ENCODE data around the gene TP53TG5. TPM values are rescaled to one million over a fixed set of nuclear protein-coding genes. Genes with fewer than 3 reads are reported as not detected.

The TP53TG5 gene
- total and polyA plus RNA-seq, 2 of the 8 experiments (the other 6 are each of a cell fraction or from before 2014, with no cell fraction given): not detected

DNA sequence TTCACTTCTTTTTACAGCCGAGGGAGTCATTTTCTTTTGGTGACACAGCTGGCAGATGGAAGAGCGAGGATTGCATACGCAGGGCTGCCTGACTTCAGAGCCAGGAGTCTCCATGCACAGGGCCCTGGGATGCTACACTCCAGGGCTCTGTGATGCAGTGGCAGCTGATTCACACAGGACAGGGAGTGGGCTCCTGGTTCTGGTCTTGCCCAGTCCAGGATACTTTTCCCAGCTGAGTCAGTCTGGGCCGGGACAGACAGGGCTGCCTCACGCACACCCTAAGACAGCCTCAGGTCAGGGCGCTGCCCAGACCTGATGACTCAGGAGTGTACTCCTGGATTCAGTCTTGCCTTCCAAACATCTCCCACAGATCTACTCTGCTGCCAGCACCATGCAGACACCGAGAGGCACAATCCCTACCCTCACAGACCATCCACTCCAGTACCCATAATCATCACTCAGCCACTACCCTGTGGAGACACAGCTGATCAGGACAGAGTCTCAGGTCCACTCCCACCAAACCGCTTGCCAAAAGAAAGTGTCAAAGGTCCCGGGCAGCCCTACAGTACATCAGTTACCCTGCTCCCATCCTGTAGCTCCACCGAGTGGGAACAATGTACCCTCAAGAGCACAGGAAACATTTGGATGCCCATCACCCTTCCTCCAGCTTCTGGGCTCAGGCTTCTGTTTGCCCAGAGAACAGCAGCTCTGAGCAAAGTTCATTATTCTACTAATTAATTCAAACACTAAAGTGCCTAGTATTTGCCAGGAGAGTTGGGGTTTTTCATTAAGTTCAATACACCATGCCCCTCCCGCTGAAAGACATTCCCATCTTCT, 41.4 kb downstream of the TP53TG5 start (continued):
- TF ChIP-seq USF2 (IDR thresholded peaks at IDR 0.05; ENCODE audit: low read length) (no peak), CTBP2 (IDR thresholded peaks at IDR 0.05; ENCODE audit: borderline replicate concordance, insufficient read depth, insufficient read length, low read length) (no peak)

Data from H1 (cell line).